ENCODE data around the gene EIF5AL1. TPM values are rescaled to one million over a fixed set of nuclear protein-coding genes. Genes with fewer than 3 reads are reported as not detected.
"Not testable (repeated sequence)": the region's sequence is repeated elsewhere in the genome, so short reads cannot be mapped to it uniquely, and the experiment has no call there.

The EIF5AL1 gene
- total RNA-seq, 1 donor from 2014 or later, result not detected

GRCh38 chr10:79496896-79497295 is 15.4 kb upstream of the EIF5AL1 start:
- Mint-ChIP-seq H3K9me3 (no peaks in the 10 kb centered on the region), H3K27ac (no peak overlapping the region), H3K27me3 (ENCODE audit: low read depth) (peaks cover 43% of the 10 kb centered on the region), H3K4me1 (no peaks in the 10 kb centered on the region), H3K4me3 (no peak overlapping the region), H3K36me3 (no peaks in the 10 kb centered on the region)
- DNase-seq (ENCODE audit: low spot score in 2 of 2, unreplicated experiment in 2 of 2), result no peak
- TF ChIP-seq, protein P1, sequence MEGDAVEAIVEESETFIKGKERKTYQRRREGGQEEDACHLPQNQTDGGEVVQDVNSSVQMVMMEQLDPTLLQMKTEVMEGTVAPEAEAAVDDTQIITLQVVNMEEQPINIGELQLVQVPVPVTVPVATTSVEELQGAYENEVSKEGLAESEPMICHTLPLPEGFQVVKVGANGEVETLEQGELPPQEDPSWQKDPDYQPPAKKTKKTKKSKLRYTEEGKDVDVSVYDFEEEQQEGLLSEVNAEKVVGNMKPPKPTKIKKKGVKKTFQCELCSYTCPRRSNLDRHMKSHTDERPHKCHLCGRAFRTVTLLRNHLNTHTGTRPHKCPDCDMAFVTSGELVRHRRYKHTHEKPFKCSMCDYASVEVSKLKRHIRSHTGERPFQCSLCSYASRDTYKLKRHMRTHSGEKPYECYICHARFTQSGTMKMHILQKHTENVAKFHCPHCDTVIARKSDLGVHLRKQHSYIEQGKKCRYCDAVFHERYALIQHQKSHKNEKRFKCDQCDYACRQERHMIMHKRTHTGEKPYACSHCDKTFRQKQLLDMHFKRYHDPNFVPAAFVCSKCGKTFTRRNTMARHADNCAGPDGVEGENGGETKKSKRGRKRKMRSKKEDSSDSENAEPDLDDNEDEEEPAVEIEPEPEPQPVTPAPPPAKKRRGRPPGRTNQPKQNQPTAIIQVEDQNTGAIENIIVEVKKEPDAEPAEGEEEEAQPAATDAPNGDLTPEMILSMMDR (IDR thresholded peaks at IDR 0.05; ENCODE audit: unreplicated experiment), result no peak

DNA sequence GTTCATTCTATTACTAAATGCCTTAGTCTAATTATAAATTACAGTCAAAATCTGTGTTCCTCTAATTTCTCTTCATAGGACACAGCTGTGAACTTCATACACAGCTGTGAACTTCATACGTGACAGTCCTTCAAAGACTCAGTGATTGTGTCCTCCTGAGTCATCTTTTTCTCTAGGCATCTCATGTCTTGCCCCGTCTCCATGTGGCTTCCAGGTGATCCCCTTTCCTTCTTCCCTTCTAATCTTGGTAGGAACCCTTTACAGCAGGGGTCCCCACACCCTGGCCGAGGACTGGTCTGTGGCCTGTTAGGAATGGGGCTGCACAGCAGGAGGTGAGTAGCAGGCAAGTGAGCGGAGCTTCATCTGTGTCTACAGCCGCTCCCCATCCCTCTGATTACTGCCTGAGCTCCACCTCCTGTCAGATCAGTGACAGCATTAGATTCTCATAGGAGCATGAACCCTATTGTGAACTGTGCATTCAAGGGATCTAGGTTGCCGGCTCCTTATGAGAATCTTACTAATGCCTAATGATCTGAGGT is 14.0 kb upstream of the EIF5AL1 start:
- no peaks in the 10 kb centered on the region for H3K9me3 Mint-ChIP-seq
- TF ChIP-seq, protein P1 (IDR thresholded peaks at IDR 0.05; ENCODE audit: unreplicated experiment), result no peak
- no peak for DNase-seq (ENCODE audit: low spot score in 2 of 2, unreplicated experiment in 2 of 2)
- H3K27me3 Mint-ChIP-seq (ENCODE audit: low read depth), result peaks cover 53% of the 10 kb centered on the region
- H3K4me1 Mint-ChIP-seq, result peaks cover 7% of the 10 kb centered on the region
- no peak overlapping the region for H3K27ac Mint-ChIP-seq
- no peaks in the 10 kb centered on the region for H3K36me3 Mint-ChIP-seq
- H3K4me3 Mint-ChIP-seq, result no peak overlapping the region

DNA sequence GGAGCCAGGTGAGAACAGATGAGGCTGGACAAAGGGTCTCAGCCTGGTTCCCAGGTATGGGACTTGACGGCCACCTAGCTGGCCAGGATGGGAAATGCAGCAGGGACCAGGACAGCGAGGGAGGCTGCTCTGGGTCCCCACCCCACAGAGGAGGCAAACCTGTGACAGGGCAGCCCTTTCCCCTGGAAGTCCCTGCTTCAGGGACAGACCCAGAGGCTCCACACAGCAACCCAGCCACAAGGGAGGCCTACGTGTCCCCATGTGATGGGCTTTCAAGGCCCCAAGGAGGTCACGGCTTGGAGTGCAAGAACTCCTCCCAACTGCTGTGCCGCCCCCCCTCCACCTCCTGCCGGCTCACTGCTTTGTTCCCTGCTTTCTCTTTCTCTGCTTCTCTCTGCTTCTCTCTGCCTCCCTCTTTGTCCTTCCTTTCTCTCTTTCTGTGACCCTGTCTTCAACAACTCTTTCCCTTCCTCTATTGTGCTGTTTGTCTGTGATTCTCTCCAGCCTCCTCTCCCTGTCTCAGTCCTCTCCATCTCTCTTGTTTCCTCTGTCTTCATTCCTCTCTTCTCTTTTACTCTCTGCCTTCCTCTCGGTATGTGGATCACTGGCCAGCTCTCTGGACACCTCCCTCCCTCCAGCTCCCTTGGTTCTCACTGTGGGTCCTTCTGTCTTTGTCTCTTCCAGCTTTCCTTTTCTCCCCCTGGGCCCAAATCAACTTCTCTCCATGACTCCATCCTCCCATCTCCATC is 9.6 kb upstream of the EIF5AL1 start:
- H3K27ac Mint-ChIP-seq, result peak overlapping the region; percentile 31
- H3K4me3 Mint-ChIP-seq, result no peak overlapping the region
- DNase-seq (ENCODE audit: low spot score in 2 of 2, unreplicated experiment in 2 of 2), result no peak
- H3K4me1 Mint-ChIP-seq, result peaks cover 7% of the 10 kb centered on the region
- H3K9me3 Mint-ChIP-seq, result no peaks in the 10 kb centered on the region
- H3K36me3 Mint-ChIP-seq, result no peaks in the 10 kb centered on the region
- peaks cover 57% of the 10 kb centered on the region for H3K27me3 Mint-ChIP-seq (ENCODE audit: low read depth)
- TF ChIP-seq, protein P1 (IDR thresholded peaks at IDR 0.05; ENCODE audit: unreplicated experiment), result no peak

DNA sequence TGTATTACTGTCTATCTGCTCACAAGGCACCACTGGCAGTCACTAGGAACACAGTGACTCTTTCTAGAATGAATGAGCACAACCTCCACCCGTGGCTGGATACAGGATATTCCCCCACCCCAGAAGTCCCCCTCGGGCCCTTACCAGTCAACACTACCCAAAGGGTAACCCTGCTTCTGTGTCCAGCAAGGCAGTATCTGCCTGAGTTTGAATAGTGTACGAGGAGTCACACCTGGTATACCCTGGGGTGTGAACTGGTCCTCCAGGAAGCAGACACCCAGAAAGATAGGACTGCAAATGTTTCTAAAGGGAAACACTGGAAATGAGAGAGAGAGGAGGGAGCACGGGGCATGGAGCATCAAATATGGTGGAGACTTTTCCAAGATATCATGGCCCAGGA is 8.5 kb upstream of the EIF5AL1 start:
- H3K36me3 Mint-ChIP-seq; H3K9me3 Mint-ChIP-seq; H3K4me3 Mint-ChIP-seq; H3K4me1 Mint-ChIP-seq; DNase-seq (ENCODE audit: low spot score in 2 of 2, unreplicated experiment in 2 of 2); H3K27ac Mint-ChIP-seq: not testable (repeated sequence)
- H3K27me3 Mint-ChIP-seq (ENCODE audit: low read depth), result peaks cover 58% of the 10 kb centered on the region

- H3K36me3 Mint-ChIP-seq; DNase-seq (ENCODE audit: low spot score in 2 of 2, unreplicated experiment in 2 of 2); H3K27ac Mint-ChIP-seq; H3K4me3 Mint-ChIP-seq; H3K9me3 Mint-ChIP-seq; H3K4me1 Mint-ChIP-seq: not testable (repeated sequence)
- H3K27me3 Mint-ChIP-seq (ENCODE audit: low read depth), result peaks cover 55% of the 10 kb centered on the region
Measured at GRCh38 chr10:79504483-79504882, 7.8 kb upstream of the EIF5AL1 start.

DNA sequence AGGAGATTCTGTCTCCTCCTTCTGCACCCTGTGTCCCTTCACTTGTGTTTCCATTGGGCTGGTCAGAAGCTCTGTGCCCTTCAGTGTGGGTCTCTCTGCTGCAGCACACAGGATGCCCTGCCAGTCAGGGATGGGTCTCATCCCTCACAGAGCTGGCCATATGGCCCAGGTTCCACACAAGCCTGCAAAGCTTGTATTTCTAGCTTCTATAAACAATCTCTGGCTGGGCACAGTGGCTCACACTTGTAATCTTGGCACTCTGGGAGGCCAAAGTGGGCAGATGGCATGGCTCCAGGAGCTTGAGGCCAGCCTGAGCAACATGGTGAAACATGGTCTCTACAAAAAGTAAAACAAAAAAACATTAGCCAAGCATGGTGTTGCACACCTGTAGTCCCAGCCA is 7.0 kb upstream of the EIF5AL1 start:
- H3K27me3 Mint-ChIP-seq (ENCODE audit: low read depth), result peaks cover 54% of the 10 kb centered on the region
- H3K27ac Mint-ChIP-seq; H3K4me3 Mint-ChIP-seq; H3K4me1 Mint-ChIP-seq; H3K9me3 Mint-ChIP-seq; H3K36me3 Mint-ChIP-seq; DNase-seq (ENCODE audit: low spot score in 2 of 2, unreplicated experiment in 2 of 2): not testable (repeated sequence)

DNA sequence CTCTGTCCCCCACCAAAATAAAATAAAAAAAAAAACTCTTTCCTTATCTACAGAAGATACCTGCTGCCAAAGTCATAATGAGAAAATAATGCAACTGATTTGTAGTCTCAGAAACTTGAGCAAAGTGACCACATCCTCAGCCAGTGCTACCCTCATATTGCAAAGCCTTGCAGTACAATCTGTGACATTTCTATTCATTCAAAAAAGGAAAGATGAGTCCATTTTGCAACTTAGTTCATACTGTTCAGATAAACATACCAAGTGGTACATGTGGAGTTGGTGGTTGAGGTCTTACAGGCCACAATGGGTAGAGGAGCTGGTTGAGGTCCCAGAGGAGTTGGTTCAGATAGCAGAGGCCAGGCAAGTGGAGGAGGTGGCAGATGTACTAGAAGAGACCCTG is 6.5 kb upstream of the EIF5AL1 start:
- TF ChIP-seq, protein P1 (IDR thresholded peaks at IDR 0.05; ENCODE audit: unreplicated experiment), result no peak
- peaks cover 7% of the 10 kb centered on the region for H3K4me1 Mint-ChIP-seq
- no peak overlapping the region for H3K27ac Mint-ChIP-seq
- no peaks in the 10 kb centered on the region for H3K36me3 Mint-ChIP-seq
- H3K9me3 Mint-ChIP-seq, result no peaks in the 10 kb centered on the region
- DNase-seq (ENCODE audit: low spot score in 2 of 2, unreplicated experiment in 2 of 2), result no peak
- no peak overlapping the region for H3K4me3 Mint-ChIP-seq
- peaks cover 54% of the 10 kb centered on the region for H3K27me3 Mint-ChIP-seq (ENCODE audit: low read depth)

All from mesothelial cell of epicardium (in vitro differentiated cells).